ENCODE data around the gene PNPT1.
"Not testable (repeated sequence)": the region's sequence is repeated elsewhere in the genome, so short reads cannot be mapped to it uniquely, and the experiment has no call there.

Gene PNPT1

DNA sequence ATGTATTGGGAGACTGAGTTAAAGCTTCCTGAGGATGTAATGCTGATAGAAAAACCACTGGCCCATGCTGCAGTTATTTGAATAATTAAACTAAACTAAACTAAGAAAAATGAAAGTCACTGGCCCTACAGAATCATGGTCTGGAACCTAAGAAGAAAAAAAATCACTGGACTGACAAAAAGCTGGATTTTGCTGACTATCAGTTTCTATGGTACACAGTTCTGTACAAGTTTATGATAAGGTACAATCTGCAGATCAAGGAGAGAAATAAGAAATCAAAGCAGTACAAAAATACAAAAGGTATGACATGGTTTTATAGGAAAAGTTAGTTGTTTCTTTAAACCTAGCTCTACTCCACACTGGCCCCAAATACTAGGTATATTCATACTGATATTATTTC, 91.8 kb downstream of the PNPT1 start:
- Histone ChIP-seq H3K4me1 (no peaks in the 10 kb centered on the region), H3K9me3 (no peaks in the 10 kb centered on the region), H3K36me3 (replicated peaks) (peaks cover 22% of the 10 kb centered on the region), H3K4me3 (no peak overlapping the region), H3K27me3 (ENCODE audit: low read depth) (no peaks in the 10 kb centered on the region)
- DNase-seq (ENCODE audit: low spot score in 2 of 2) = no peak
- in situ Hi-C loops (cut with MboI; ENCODE audit: low sequenced_read_pairs) = no loop called here

DNA sequence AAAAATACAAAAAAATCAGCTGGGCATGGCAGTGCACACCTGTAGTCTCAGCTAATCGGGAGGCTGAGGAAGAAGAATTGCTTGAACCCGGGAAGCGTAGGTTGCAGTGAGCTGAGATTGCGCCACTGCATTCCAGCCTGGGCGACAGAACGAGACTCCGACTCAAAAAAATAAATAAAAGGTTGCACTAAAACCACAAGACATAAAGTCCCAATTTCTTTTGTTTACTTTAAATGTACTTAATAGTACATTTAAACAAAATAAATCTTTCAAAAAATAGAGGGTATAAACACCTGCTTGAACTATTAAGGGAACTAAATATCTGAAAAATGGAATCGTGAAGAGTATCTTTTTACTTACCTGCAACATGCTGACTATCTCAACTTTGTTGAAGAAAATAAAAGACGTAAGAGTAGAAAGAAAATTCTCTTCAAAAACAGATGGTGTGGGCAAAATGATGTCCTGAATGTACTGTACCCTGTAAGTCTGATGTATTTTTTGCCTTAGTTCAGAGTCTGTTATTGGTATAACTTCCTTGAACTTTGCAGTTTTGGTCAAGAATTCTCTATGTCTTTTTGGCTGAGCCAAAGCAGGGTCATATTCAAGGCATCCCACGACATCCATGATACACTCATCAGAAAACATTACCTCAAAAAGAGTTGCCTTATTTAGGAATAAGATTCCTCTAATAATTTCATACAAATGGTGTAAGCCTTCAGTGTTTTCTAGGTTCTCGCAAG, 95.4 kb downstream of the PNPT1 start:
- H3K36me3 ChIP-seq (replicated peaks) = peaks cover 29% of the 10 kb centered on the region
- in situ Hi-C loops (cut with MboI; ENCODE audit: low sequenced_read_pairs) = no loop called here
- no peaks in the 10 kb centered on the region for H3K4me1 ChIP-seq
- no peak overlapping the region for H3K4me3 ChIP-seq
- H3K9me3 ChIP-seq = no peaks in the 10 kb centered on the region
- no peaks in the 10 kb centered on the region for H3K27me3 ChIP-seq (ENCODE audit: low read depth)
- DNase-seq (ENCODE audit: low spot score in 2 of 2) = no peak

DNA sequence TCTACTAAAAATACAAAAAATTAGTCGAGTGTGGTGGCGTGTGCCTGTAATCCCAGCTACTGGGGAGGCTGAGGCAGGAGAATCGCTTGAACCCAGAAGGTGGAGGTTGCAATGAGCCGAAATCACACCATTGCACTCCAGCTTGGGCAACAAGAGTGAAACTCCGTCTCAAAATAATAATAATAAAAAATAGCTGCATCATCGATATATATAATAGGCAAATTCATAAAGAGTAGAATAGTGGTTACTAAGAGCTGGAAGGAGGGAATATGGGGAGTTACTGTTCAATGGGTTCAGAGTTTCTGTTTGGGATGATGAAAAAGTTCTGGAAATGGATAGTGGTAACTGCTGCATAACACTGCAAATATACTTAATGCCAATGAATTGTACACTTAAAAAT, 96.8 kb downstream of the PNPT1 start:
- H3K27me3 ChIP-seq (ENCODE audit: low read depth); in situ Hi-C loops (cut with MboI; ENCODE audit: low sequenced_read_pairs); DNase-seq (ENCODE audit: low spot score in 2 of 2); H3K4me1 ChIP-seq; H3K4me3 ChIP-seq; H3K9me3 ChIP-seq: not testable (repeated sequence)
- H3K36me3 ChIP-seq (replicated peaks) = peaks cover 24% of the 10 kb centered on the region

DNA sequence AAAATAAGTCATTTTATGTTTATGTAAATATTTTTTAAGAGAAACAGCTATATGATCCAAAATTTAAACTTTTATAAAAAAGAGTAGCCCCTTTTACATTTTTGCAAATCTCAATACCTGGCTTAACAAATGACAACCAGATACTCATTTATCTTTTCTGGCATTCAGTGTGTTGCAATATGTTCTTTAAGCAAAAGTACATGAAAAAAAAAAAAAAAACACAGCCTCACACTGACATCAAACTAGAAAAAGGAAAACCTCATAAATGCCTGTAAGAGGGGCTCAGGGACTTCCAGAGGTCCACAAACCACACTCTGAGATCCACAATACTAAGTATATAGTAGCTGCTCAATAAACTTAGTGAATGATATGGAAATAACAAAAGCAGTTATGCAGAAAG, 98.1 kb downstream of the PNPT1 start:
- Histone ChIP-seq H3K4me1 (no peaks in the 10 kb centered on the region), H3K27me3 (ENCODE audit: low read depth) (no peaks in the 10 kb centered on the region), H3K9me3 (no peaks in the 10 kb centered on the region), H3K36me3 (replicated peaks) (peaks cover 24% of the 10 kb centered on the region), H3K4me3 (no peak overlapping the region)
- DNase-seq (ENCODE audit: low spot score in 2 of 2) = no peak
- in situ Hi-C loops (cut with MboI; ENCODE audit: low sequenced_read_pairs) = no loop called here

DNA sequence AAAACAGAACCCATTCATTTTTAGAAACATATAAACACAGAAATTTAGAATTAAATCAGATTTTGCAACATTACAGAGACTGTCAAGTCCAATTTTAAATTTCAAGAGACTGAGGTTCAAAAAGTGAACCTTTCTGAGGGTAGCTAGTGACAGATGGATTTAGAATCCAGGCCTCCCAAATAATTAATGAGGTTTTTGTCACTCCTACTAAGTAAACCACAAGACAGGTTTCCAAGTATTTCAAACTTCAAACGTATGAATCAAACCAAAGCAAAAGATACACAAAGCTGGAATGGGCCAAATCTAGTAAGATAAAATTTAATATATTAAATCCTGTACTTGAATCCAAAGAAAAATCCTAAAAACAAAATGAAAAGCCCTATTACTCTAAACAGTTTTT, 101.5 kb downstream of the PNPT1 start:
- Histone ChIP-seq H3K36me3 (replicated peaks) (peaks cover 10% of the 10 kb centered on the region), H3K27me3 (ENCODE audit: low read depth) (no peaks in the 10 kb centered on the region), H3K9me3 (no peaks in the 10 kb centered on the region), H3K4me3 (no peak overlapping the region), H3K4me1 (peaks cover 2% of the 10 kb centered on the region; the same call in 1 of the 2 replicates)
- in situ Hi-C loops (cut with MboI; ENCODE audit: low sequenced_read_pairs) = no loop called here
- no peak for DNase-seq (ENCODE audit: low spot score in 2 of 2)

DNA sequence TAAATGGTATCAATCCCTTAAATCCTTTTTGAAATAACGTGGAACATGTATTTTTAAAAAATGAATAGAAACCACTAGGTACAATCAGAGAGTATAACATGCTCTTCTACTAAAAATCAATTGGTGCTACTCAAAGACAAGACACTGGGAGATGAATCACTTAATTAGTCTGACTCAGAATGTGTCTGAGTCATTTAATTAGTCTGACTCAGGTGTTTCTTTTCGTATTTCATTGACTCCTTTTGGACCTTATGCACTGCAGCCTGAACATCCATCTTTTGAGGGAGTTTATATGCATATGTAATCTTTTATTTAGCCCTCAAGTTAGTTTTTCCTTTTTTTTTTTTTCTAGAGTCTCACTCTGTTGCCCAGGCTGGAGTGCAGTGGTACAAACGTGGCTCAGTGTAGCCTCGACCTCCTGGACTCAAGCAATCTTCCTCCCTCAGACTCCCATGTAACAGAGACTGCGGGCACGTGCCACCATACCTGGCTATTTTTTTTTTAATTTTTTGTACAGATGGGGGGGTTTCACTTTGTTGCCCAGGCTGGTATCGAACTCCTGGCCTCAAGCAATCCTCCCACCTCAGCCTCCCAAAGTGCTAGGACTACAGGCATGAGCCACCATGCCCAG, 102.7 kb downstream of the PNPT1 start:
- H3K4me3 ChIP-seq = no peak overlapping the region
- peaks cover 4% of the 10 kb centered on the region for H3K36me3 ChIP-seq (replicated peaks)
- no peaks in the 10 kb centered on the region for H3K27me3 ChIP-seq (ENCODE audit: low read depth)
- no peaks in the 10 kb centered on the region for H3K9me3 ChIP-seq
- in situ Hi-C loops (cut with MboI; ENCODE audit: low sequenced_read_pairs) = no loop called here
- no peak for DNase-seq (ENCODE audit: low spot score in 2 of 2)
- H3K4me1 ChIP-seq = peaks cover 2% of the 10 kb centered on the region; the same call in 1 of the 2 replicates

DNA sequence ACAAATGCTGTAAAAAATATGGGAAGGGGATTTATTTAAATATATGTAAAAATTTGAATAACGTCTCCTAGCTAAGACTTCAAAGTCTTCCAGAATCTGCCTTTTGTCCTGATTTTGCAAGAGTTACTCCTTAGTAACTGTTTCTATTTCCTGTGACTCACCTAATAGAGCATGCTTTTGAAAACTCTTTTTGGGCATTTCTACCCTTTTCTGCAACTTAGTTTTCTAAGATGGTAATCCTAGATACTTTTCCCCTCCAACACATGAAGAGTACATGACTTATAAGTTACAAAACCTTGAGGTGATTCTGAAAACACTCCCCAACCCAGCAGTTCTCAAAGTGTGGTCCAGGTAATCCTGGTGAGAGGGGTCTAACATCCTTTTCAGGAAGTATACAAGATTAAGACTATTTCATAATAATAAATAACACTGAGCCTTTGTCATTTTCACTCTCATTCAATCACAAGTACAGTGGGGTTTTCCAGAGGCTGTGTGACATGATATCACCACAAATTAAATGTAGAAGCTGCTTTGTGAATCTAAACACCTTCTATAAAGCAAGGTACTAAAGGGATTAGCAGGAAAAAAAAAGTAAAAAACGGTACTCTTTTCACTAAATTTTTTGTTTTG, 108.1 kb downstream of the PNPT1 start:
- Histone ChIP-seq H3K27me3 (ENCODE audit: low read depth) (no peaks in the 10 kb centered on the region), H3K4me1 (peaks cover 2% of the 10 kb centered on the region; the same call in 1 of the 2 replicates), H3K36me3 (replicated peaks) (peaks cover 11% of the 10 kb centered on the region; the same call in 1 of the 2 replicates), H3K9me3 (no peaks in the 10 kb centered on the region), H3K4me3 (no peak overlapping the region)
- in situ Hi-C loops (cut with MboI; ENCODE audit: low sequenced_read_pairs) = no loop called here
- DNase-seq (ENCODE audit: low spot score in 2 of 2) = no peak

All from HAP-1 (cell line).